Mucosa of descending colon (tissue), 3 donors: ENCODE measurements around the gene GDA. TPM values are rescaled to one million over a fixed set of nuclear protein-coding genes. Genes with fewer than 3 reads are reported as not detected.

ENCODE experiments used
- ATAC-seq: fragments of 200-7000 bp; cut with Tn5 transposase; one replicate; pipeline ENCODE4 v1.9.1; 2020; ENCODE audit warnings: mild to moderate bottlenecking, moderate library complexity
- DNase-seq, 3 donors: peaks; one replicate each; pipeline ENCODE4 v3.0.0-alpha.2; 2020
- H3K36me3 ChIP-seq: fragments of 200-600 bp; one replicate; pipeline ENCODE4 v1.8.0; 2021; ENCODE audit warnings: low read depth, mild to moderate bottlenecking
- H3K4me1 ChIP-seq: fragments of 200-600 bp; one replicate; pipeline ENCODE4 v1.8.0; 2021; ENCODE audit warnings: low read depth, mild to moderate bottlenecking
- H3K4me3 ChIP-seq: fragments of 200-600 bp; one replicate; pipeline ENCODE4 v1.8.0; 2021; ENCODE audit warnings: mild to moderate bottlenecking
- H3K9me3 ChIP-seq: fragments of 200-600 bp; one replicate; pipeline ENCODE4 v1.8.0; 2021; ENCODE audit warnings: mild to moderate bottlenecking
- intact Hi-C, 2 donors: fragments of 100-400 bp; cut with DNase I in 1 of 2; cut with micrococcal nuclease in 1 of 2; formaldehyde crosslinking; loops; one replicate each; pipeline versions ENCODE4 v1.11.0 to v1.11.1; 2022; cut with DNase I, micrococcal nuclease
- total RNA-seq, 3 donors: library from RNA; stranded (reverse); fragmentation: NEBNext Ultra II Directional in 2 of 3; extraction: Animal tissue kit (Norgen Biotek cat#: 25700) in 2 of 3; gene quantifications; one replicate each; pipeline versions ENCODE4 v1.2.1 to v1.2.4, GENCODE V29; 2021 to 2023
- TF ChIP-seq, protein P1 (sequence below): fragments of 200-600 bp; IDR thresholded peaks from one replicate; pipeline ENCODE4 v1.8.0; 2022; ENCODE audit warnings: antibody characterized with exemption, mild to moderate bottlenecking
- donor health status: DM: no; HTN: no; CAD: no; lungs with moderate emphysema.
- donor health status: DM: no; HTN: no; CAD: no.
- donor health status: DM: no; HTN: yes; CAD: no.

GDA gene
- total RNA-seq, 3 donors from 2014 or later = 28.7 to 65.5 (median 30.1) TPM

DNA sequence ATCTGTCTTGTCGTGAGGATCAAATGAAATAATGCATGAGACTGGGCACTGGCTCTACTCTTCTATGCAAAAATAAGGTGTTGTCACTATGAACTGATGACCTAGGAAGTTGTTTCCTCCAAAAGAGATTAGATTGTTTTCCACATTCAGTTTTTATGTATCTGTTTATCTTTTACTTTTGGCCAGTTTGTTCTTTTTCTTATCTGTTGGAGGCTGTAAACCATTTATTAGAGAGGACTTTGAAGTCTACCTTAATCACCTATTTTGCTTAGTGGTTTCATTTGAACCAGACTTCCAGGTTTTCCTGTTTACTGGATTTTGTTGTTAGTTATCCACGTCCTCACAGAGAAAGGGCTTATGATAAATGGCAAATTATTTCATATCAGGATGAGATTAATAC is 21.5 kb upstream of the GDA start:
- Histone ChIP-seq H3K4me3 (no peak overlapping the region), H3K36me3 (no peaks in the 10 kb centered on the region), H3K9me3 (no peaks in the 10 kb centered on the region), H3K4me1 (no peaks in the 10 kb centered on the region)
- intact Hi-C loops = no loop called here
- no peak for DNase-seq
- TF ChIP-seq, protein P1, sequence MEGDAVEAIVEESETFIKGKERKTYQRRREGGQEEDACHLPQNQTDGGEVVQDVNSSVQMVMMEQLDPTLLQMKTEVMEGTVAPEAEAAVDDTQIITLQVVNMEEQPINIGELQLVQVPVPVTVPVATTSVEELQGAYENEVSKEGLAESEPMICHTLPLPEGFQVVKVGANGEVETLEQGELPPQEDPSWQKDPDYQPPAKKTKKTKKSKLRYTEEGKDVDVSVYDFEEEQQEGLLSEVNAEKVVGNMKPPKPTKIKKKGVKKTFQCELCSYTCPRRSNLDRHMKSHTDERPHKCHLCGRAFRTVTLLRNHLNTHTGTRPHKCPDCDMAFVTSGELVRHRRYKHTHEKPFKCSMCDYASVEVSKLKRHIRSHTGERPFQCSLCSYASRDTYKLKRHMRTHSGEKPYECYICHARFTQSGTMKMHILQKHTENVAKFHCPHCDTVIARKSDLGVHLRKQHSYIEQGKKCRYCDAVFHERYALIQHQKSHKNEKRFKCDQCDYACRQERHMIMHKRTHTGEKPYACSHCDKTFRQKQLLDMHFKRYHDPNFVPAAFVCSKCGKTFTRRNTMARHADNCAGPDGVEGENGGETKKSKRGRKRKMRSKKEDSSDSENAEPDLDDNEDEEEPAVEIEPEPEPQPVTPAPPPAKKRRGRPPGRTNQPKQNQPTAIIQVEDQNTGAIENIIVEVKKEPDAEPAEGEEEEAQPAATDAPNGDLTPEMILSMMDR = no peak
- peak; percentile 69 for ATAC-seq

- Histone ChIP-seq H3K9me3 (no peaks in the 10 kb centered on the region), H3K36me3 (no peaks in the 10 kb centered on the region), H3K4me1 (no peaks in the 10 kb centered on the region), H3K4me3 (no peak overlapping the region)
- ATAC-seq = peak; percentile 44
- no peak for DNase-seq
- intact Hi-C loops = no loop called here
- TF ChIP-seq, protein P1 = no peak
Measured at GRCh38 chr9:72128526-72128925, 20.7 kb upstream of the GDA start.

- TF ChIP-seq, protein P1 = no peak
- peak in 1 of 3 donors; percentile 64 for DNase-seq
- peak; percentile 87 for ATAC-seq
- Histone ChIP-seq H3K4me1 (no peaks in the 10 kb centered on the region), H3K9me3 (no peaks in the 10 kb centered on the region), H3K36me3 (no peaks in the 10 kb centered on the region), H3K4me3 (no peak overlapping the region)
- intact Hi-C loops = no loop called here
Measured at GRCh38 chr9:72129271-72130156, 19.7 kb upstream of the GDA start.

GRCh38 chr9:72130321-72130720 is 18.9 kb upstream of the GDA start:
- H3K9me3 ChIP-seq = no peaks in the 10 kb centered on the region
- TF ChIP-seq, protein P1 = no peak
- DNase-seq (no peak), ATAC-seq (no peak)
- no peaks in the 10 kb centered on the region for H3K36me3 ChIP-seq
- no peaks in the 10 kb centered on the region for H3K4me1 ChIP-seq
- H3K4me3 ChIP-seq = no peak overlapping the region
- intact Hi-C loops = no loop called here

DNA sequence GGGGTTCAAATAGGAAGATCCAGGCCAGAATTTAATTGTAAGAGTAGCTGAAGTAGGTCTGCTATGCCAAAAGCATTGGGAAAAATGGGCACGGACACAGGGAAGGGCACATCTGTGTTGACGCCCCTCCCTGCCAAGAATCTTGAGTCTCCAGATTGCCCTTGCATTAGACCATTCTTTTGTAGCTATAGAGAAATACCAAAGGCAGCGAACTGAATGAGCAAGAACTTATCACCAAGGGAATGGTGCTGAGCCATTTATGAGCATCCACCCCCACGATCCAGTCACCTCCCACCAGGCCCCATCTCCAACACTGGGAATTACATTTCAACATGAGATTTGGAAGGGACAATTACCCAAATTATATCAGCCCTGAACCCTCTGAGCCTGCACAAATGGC is 18.0 kb upstream of the GDA start:
- intact Hi-C loops = no loop called here

More for the DNA sequence above, 18.0 kb upstream of the GDA start:
- Histone ChIP-seq H3K4me3 (no peak overlapping the region), H3K9me3 (no peaks in the 10 kb centered on the region), H3K4me1 (no peaks in the 10 kb centered on the region), H3K36me3 (no peaks in the 10 kb centered on the region)
- ATAC-seq (no peak), DNase-seq (no peak)
- TF ChIP-seq, protein P1 = no peak
